ENCODE measurements around the gene SLIT1.
A peak's percentile ranks its signal among the peaks of the same experiment; 100 is the strongest.

SLIT1 gene

DNA sequence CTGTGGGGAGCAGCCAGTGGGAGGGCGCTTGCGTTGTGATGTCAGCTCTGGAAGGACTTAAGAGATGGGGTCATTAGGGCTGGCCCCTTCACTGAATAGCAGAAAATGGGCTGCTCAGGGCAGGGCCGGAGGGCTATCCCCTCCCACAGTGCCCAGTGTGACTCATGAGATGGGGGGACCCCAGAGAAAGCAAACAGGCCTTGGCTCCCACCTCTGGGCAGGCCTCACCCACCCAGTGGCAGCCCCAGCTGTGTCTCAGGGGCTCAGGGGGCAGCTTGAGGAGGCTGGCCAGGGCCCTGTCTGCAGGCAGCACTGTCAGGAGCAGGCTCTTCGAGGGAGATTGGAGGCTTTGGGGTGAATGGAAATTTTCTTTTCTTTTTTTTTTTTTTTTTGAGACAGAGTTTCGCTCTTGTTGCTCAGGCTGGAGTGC is 168.3 kb downstream of the SLIT1 start:
- peak in 4 of 10 donors; percentile 13 to 92 (median 58) for DNase-seq
- intact Hi-C loops (cut with DNase I), result no loop called here

DNA sequence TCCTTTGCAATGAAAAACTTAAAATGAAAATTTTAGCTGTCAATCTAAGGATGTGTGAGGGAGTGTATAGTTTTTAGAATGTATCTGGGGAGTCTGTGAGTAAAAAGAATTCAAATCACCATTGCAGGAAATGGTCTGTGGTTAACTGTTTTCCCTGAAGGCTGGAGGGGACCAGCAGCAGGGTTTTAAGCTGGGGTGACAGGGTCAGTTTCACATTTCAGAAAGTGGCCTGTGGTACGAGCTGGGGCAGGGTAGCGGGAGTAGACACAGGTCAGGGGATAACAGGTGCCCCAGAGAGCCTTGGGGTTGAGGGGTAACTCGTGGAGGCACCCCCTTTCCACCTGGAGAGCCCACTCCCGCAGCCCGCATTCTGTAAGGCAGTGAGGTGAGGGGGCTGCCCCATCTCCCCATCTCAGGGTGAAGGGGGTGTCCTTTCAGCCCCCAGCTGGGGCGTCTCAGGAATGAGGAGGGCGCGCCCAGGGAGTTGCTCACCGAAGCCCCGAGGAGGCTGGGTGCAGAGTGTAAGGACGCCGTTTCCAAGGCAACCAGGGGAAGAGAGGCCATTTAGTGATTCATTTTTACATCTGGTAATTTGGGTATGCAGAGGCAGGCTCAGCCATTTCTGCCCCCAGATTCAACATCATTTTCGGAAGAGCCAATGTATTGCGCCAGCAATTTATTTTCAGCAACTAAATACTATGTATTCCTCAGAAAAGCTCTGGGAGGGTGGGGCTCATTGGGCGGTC is 168.9 kb downstream of the SLIT1 start:
- intact Hi-C loops (cut with DNase I), result no loop called here

DNA sequence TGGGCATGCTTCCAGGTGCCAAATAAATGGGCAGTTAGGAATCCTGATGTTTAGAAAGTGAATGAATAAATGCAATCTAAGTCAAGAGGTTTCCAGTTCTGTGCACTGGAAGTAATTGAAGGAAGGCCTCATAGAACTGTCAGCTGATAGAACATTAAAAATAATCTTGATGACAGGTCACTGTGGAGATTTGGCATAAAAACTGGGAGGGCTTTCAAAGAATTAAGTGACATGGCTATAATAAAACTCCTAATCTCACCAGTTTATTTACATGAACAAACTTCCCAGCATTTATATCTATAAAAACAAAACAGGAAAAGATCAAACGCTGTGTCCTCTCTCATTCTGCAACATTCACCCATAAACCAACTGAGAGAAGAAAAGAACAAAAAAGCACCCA is 170.5 kb downstream of the SLIT1 start:
- intact Hi-C loops (cut with DNase I), result no loop called here

More for the DNA sequence above, 168.9 kb downstream of the SLIT1 start:
- DNase-seq, result peak in 3 of 10 donors; percentile 15 to 75 (median 52)

DNA sequence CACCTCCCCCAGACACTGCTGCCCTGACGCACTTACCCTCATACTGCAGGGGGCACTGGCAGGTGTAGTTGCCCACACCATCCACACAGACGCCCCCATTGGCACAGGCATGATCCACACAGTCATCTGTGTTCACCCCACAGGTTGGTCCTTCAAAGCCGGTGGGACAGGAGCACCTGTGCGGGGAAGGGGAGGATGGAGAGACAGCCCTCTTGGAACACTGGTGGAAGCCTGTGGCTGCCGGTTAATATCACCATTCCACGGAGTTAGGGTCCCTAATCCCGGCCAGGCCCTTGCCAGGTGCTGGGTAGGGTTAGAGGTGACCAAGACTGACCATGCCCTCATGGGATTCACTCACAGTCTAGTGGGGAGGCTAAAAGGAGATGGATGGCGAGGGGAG is 171.8 kb downstream of the SLIT1 start:
- intact Hi-C loops (cut with DNase I), result no loop called here

More for the DNA sequence above, 170.5 kb downstream of the SLIT1 start:
- DNase-seq, result no peak

DNA sequence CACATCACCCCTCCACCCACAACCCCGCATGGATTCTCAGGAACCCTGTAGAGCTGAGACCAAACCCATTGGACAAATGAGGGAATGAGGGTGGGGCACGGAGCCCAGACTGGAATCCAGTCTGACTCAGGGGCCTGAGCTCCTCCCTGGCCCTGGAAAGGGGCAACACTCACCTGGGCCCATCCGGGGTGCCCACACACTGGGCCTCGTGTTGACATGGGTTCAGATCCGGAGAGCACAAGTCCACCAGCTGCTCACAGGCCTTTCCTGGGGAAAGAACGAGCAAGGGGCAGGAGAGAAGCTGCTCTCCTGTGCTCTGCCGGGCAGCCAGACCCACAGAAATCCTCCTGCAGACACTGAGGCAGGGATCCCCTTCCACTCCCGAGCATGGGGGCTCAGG is 172.2 kb downstream of the SLIT1 start:
- intact Hi-C loops (cut with DNase I), result no loop called here
- DNase-seq, result peak in 1 of 10 donors; percentile 45

More for the DNA sequence above, 171.8 kb downstream of the SLIT1 start:
- peak in 1 of 10 donors; percentile 46 for DNase-seq

DNA sequence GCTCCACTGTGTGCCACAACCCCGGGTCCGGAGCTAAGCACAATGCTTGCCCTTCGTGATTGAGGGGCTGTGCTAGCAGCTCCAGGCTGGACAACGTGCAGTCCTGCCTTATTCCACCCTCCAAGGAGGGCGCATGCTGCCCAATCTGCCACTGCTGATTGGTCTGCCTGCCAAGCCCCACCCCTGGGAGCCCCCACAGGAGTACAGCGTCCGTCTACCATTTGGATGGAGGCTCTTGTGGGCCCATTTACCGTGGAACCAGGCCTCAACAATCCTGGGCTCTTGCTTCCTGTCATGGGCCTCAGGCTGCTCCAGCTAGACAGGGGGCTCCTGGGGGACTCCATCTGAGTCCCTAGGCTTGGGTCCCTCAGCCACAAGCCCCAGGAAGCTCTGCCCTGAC is 173.3 kb downstream of the SLIT1 start:
- peak in 1 of 10 donors; percentile 55 for DNase-seq
- intact Hi-C loops (cut with DNase I), result no loop called here

DNA sequence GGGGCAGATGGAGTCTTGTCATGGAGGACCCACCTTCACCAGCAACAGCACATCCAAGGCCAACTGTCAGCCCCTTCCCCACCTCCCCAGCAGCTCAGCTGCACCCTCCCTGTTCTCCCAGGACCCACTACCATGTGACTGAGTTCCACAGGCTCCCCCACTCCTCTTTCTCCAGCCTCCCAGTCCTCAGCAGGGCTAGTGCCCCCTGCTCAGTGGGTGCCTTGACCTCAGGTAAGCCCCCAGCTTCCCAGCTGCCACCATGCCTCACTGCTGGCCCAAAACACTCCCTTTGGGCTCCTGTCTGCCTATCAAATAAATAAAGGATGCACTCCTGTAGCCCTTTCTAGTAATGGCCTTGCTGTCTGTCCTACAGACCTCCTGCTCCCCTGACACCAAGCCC is 174.4 kb downstream of the SLIT1 start:
- intact Hi-C loops (cut with DNase I), result no loop called here
- DNase-seq, result no peak

DNA sequence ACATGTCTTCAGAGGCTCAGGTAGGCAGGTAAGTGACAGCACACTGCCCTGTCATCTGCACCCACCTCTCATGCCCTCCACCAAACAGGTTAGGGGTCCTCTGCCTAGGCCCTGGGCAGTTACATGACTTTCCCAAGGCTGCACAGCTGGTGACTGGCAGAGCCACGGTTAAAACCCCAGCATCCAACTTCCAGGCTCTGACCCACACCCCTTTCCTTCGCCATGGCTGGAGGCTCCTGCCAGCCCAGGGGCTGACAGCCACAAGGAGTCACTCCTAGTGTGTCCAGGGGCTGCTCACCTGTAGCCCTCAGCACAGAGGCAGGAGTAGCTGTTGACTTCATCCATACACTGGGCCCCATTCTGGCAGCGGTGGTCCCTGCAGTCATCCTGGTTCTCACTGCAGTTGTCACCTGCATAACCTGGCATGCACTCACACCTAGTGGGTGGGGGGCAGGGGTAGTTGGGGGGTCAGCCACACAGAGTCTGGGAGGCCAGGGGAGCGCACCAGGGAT is 175.0 kb downstream of the SLIT1 start:
- intact Hi-C loops (cut with DNase I), result no loop called here
- peak in 1 of 10 donors; percentile 59 for DNase-seq

DNA sequence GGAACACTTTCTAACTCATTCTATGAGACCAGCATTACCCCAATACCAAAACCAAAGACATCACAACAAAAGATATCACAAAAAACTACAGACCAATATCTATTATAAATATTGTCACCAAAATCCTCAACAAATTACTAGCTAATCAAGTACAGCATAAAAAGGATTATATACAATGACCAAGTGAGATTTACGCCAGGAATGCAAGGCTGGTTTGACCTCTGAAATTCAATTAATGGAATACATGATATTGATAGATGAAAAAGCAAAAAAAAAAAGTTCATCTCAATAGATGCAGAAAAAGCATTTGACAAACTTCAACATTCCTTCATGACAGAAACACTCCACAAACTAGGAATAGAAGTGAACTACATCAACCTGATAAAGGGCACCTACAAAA is 178.3 kb downstream of the SLIT1 start:
- intact Hi-C loops (cut with DNase I), result no loop called here
- DNase-seq, result no peak

DNA sequence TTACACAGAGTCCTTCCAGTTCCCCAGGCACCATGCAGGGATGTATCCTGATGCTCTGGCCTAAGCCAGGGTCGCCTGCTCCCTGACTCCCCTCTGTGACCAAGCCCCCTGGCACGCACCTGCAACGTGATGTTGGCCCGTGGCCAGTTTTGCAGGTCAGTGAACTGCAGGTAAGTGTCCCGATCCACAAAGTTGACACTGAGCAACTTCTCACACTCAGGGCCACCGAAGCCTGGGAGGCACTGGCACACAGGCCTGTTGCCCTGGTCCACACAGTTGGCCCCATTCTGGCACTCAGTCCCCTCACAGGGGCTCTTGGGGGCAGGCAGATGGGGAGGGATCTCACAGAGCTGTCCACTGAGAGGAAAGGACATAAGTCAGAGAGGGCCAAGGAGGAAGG is 179.4 kb downstream of the SLIT1 start:
- DNase-seq, result peak in 1 of 10 donors; percentile 32
- intact Hi-C loops (cut with DNase I), result no loop called here

DNA sequence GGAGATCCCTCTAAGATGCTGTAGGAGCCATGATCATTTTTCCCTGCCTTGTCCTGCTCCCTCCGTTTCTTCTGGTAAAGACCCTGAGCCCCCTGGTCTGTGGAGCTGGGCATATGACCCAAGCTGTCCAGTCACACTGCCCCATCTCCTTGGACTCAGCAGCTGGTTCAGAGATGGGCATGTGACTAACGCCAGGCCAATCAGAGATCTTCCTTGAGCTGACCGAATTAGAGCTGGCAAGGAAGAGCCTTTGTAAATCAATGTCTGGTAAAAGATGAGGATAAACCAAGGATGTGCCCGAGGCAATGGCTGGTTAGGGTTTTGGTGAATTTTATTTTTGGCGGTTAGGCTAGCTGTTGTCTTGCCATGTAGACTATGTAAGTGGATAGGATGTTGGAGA is 180.4 kb downstream of the SLIT1 start:
- no peak for DNase-seq
- intact Hi-C loops (cut with DNase I), result no loop called here

DNA sequence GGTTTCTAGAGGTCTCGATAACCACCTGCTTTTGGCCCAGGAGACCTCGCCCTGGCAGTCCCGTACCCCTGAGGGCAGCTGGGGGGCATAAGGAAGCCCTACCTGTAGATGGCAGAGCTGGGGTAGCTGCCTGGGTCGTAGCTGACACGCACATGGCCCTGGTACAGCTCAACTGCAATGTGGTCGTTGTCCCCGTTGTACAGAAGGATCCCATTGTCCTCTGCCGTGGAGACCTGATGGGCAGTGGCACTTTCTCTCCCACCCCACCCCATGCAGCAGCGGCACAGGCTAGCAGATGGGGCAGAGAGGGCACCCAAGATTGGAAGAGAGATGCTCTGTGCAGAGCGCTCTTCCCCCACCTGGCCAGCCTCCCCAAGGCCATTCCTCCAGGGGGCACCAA is 181.2 kb downstream of the SLIT1 start:
- peak in 1 of 10 donors; percentile 25 for DNase-seq

DNA sequence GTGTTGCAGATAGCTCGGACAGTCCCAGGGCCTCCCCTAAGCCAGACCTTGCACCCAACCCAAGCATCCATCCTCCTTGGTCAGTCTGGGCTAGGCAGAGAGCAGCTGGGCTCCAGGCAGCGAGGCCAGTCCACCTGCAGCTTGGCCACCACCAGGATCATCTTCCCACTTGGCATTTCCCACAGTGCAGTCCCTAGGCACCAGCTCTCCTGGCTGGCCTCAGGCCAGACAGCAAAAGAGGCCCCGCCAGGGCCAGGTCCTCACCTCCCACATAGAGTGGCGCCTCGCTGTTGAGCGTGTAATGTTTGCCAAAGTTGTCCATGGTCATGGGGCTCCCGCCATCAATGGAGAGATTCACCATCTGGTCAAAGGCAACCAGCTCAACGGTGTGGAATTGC is 182.0 kb downstream of the SLIT1 start:
- DNase-seq, result peak in 2 of 10 donors; percentile 60 to 70
- intact Hi-C loops (cut with DNase I), result no loop called here

More for the DNA sequence above, 181.2 kb downstream of the SLIT1 start:
- intact Hi-C loops (cut with DNase I), result no loop called here

DNA sequence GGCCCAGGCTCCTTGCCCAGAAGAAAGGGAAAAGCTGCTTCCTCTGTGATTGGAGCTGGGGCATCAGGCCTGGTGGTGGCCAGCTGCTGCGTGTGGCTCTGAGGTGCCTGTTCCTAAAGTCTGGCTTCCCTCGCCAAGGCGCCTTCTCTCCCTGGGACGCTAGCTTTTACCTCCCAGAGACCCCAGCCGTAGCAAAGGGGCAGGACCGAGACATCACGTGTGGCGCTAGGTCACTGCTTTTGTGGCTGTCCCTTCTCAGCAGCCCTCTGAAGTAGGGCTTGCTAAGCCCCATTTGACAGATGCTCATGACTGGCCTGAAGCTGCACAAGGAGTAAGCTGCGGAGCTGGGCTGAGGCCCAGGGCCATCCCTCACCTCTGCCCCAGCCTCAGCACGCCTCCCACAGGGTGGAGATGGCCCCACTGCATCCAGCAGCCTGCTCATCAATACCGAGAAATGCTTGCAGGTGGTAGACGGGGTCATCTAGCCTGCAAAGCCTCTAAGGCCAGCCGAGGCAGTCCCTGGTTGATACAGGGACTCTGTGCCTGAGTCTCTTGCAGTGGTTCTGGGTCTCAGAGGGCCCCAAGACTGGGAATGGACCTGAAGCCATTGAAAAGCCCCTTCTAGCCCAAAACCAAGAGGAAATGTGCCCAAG is 182.5 kb downstream of the SLIT1 start:
- intact Hi-C loops (cut with DNase I), result no loop called here
- DNase-seq, result peak in 2 of 10 donors; percentile 66 to 68

DNA sequence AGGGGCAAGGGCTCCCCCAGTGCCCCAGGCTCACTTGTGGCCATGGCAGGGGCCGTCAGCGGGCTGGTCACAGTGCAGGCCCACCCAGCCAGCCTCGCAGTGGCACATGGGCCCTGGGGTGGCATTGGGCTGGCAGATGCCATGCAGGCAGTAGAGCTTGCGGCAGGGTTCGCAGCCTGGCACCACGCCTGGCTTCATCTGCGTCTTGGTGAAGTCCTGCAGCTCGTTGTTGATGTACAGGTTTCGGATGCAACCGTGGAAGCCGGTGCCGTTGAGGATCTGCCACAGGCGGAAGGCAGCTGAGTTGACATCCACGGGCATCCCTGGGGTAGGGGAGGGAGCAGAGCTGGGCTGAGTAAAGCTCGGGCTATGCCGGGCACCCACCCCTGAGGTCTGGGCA is 183.1 kb downstream of the SLIT1 start:
- intact Hi-C loops (cut with DNase I), result no loop called here
- peak in 2 of 10 donors; percentile 56 to 73 for DNase-seq

DNA sequence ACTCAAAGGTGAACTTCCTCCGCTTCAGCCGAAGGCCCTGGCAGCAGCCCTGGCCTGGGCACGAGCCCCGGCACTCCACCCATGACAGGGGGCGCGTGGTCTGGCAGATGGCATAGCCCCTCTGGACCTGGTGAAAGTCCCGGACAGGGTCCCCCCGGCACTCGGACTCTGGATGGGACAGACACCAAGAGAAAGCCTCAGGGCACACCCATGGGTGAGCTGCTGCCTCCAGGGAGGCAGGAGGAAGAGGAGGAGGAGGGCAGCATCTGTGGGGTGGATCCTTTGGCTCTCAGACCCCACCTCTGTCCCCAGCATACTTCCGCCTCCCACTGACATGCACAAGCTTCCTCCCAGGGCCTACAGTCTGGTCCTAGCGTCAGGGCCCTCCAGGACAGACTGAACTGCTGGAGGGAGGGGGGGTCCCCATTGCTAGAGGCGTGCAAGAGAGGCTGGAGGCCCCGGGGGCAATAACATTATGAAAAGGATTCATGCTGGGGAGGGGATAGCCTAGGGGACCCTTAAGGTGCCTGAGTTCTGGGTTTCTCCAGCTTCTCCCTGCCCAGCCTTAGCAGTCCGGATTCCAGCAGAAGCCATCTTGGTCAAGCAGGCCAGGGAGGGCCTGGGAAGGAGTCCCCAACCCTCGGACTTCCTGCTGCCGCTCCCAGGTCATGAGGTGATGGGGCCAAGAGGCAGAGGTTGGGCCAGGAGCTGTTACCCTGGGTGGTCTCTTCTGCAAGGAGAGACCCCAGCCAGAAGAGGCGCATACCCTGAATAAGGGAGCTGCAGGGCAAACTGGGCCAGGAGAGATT is 184.4 kb downstream of the SLIT1 start:
- peak in 2 of 10 donors; percentile 63 to 80 for DNase-seq
- intact Hi-C loops (cut with DNase I), result no loop called here

DNA sequence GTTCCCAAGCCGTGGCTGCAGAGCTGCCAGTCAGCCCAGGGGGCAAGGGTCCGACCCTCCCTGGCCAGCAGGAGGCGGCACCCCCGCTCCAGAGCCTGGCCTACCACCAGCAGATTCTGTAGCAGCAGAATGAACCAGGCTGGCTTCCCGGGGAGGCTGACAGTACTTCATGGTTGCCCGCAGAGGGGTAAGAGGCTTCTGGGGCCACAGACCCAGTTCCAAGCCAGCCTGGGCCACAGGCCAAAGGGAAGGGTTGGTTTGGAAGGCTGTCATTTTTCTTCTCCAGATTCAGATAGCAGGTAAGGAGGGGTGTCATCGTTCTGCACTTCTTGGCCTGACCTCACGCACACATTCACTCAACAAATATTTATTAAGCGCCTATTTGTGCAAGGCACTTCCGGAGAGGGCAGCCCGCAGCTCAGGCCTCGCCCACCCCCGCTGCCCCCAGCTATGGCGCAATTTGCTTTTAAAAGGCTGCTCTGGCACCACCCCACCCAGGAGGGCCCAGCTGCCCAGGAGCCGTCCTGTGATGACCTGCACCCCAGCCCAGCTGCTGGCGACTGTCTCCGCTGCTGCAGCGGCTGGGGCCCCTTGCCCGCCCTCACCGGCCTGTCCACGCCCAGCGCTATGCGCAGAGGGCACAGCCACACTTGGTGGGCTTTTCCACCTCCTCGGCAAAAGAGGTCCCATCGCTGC is 185.1 kb downstream of the SLIT1 start:
- peak in 1 of 10 donors; percentile 50 for DNase-seq
- intact Hi-C loops (cut with DNase I), result no loop called here

DNA sequence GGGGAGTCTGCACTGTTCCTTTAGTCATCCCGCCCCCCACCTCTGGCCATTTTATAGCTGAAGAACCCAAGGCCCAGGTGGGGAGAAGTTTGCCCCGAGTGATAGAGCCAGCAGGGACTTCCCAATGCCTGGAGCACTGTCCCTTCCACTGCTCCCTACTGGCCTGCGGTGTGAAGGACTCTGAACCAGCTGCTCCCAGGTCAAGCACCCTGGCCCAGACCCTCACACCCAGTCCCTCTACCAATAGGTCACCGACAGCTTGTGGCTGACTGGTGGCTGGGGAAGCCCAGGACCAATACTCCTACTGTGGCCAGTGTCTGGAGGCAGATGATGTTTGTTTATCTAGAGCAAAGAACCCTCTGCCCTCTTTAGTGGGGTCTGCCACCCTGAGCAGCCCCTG is 185.8 kb downstream of the SLIT1 start:
- no peak for DNase-seq
- intact Hi-C loops (cut with DNase I), result no loop called here

DNA sequence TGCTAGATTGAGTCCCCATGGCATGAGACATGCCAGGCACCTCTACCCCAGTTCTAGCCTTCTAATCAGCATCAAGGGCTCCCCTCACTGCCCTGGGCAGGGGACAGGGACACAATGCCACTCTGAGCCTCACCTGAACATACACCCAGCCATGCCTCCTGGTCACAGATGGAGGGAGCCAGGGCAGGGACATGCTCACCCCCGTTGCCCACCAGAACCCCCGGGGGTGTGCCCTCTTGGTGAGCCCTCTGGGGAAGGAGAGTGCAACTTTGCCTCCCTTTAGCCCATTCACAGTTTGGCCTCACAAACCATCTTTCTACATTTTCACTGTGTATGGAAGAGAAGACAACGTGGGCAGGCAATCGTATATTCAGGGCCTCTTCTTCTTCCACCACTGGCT is 186.4 kb downstream of the SLIT1 start:
- DNase-seq, result no peak
- intact Hi-C loops (cut with DNase I), result no loop called here

DNA sequence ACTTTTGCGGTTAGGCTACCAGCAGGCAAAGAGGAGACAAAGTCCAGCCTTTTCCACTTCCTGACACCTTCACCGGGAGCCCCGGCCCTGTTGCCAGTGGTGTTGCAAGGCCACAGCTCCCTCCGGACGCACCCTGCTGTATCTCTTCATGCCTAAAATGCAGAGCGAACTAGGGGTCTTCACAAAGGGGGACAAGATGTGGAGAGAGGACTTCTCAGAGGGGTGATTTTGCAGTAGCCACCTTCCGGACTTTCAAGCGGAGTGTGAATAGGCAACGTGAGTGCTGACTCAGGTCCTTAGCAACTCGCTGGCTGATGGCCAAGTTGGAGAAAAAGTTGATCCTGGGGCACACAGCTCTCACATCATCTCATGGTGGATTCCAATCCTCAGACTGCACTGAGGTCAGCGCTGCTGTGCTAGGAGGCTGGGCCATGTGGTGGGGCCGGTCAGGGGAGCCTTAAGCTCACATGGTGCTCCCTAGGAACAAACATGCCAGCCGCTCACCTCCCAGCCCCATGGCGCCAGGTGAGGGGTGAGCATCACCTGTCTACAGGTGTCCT is 187.3 kb downstream of the SLIT1 start:
- intact Hi-C loops (cut with DNase I), result no loop called here
- no peak for DNase-seq
